ENCODE measurements around the gene CCDC57. TPM values are rescaled to one million over a fixed set of nuclear protein-coding genes. Genes with fewer than 3 reads are reported as not detected.

CCDC57 gene
- total RNA-seq, 1 donor = 21.0 TPM

- H3K4me3 ChIP-seq (ENCODE audit: insufficient read depth, low read length) = no peak overlapping the region
- H4K20me1 ChIP-seq (ENCODE audit: insufficient read depth, low read length) = peaks cover 81% of the 10 kb centered on the region
- peaks cover 5% of the 10 kb centered on the region for H3K4me1 ChIP-seq (ENCODE audit: insufficient read depth, low read length)
- H3K27ac ChIP-seq (ENCODE audit: low read depth, low read length) = no peak overlapping the region
- no peak overlapping the region for H2AFZ ChIP-seq (ENCODE audit: low read length)
- no peak for DNase-seq (ENCODE audit: insufficient read length, low spot score, missing footprints)
- H3K27me3 ChIP-seq (ENCODE audit: insufficient read depth, low read length) = no peaks in the 10 kb centered on the region
- peaks cover 34% of the 10 kb centered on the region for H3K36me3 ChIP-seq (ENCODE audit: insufficient read depth, low read length)
- H3K79me2 ChIP-seq (ENCODE audit: insufficient read depth, low read length) = peaks cover 90% of the 10 kb centered on the region
- H3K4me2 ChIP-seq (ENCODE audit: insufficient read depth, low read length) = no peak overlapping the region
- TF ChIP-seq CTCF (IDR thresholded peaks at IDR 0.05; ENCODE audit: extremely low read depth, low read depth, low read length) = no peak
- H3K9me3 ChIP-seq (ENCODE audit: low read depth, low read length) = no peaks in the 10 kb centered on the region
Measured at GRCh38 chr17:82232876-82233785, 20.5 kb upstream of the CCDC57 start.

- DNase-seq (ENCODE audit: insufficient read length, low spot score, missing footprints) = no peak
- Histone ChIP-seq H3K4me3 (ENCODE audit: insufficient read depth, low read length) (peak overlapping the region; percentile 89), H3K36me3 (ENCODE audit: insufficient read depth, low read length) (peaks cover 26% of the 10 kb centered on the region), H3K27ac (ENCODE audit: low read depth, low read length) (no peak overlapping the region), H2AFZ (ENCODE audit: low read length) (no peak overlapping the region), H3K9me3 (ENCODE audit: low read depth, low read length) (no peaks in the 10 kb centered on the region), H3K4me2 (ENCODE audit: insufficient read depth, low read length) (peak overlapping the region; percentile 86), H4K20me1 (ENCODE audit: insufficient read depth, low read length) (peaks cover 74% of the 10 kb centered on the region), H3K27me3 (ENCODE audit: insufficient read depth, low read length) (no peaks in the 10 kb centered on the region), H3K79me2 (ENCODE audit: insufficient read depth, low read length) (peaks cover 82% of the 10 kb centered on the region), H3K4me1 (ENCODE audit: insufficient read depth, low read length) (no peaks in the 10 kb centered on the region)
- no peak for TF ChIP-seq CTCF (IDR thresholded peaks at IDR 0.05; ENCODE audit: extremely low read depth, low read depth, low read length)
Measured at GRCh38 chr17:82232322-82232820, 19.7 kb upstream of the CCDC57 start.

GRCh38 chr17:82231562-82232321 is 19.1 kb upstream of the CCDC57 start:
- H3K9me3 ChIP-seq (ENCODE audit: low read depth, low read length) = no peaks in the 10 kb centered on the region
- H2AFZ ChIP-seq (ENCODE audit: low read length) = no peak overlapping the region
- H3K4me1 ChIP-seq (ENCODE audit: insufficient read depth, low read length) = no peaks in the 10 kb centered on the region
- peak; percentile 95 for DNase-seq (ENCODE audit: insufficient read length, low spot score, missing footprints)
- peaks cover 68% of the 10 kb centered on the region for H4K20me1 ChIP-seq (ENCODE audit: insufficient read depth, low read length)
- peak overlapping the region; percentile 33 for H3K27ac ChIP-seq (ENCODE audit: low read depth, low read length)
- no peak for TF ChIP-seq CTCF (IDR thresholded peaks at IDR 0.05; ENCODE audit: extremely low read depth, low read depth, low read length)
- H3K4me2 ChIP-seq (ENCODE audit: insufficient read depth, low read length) = peak overlapping the region; percentile 86
- peak overlapping the region; percentile 89 for H3K4me3 ChIP-seq (ENCODE audit: insufficient read depth, low read length)
- peaks cover 76% of the 10 kb centered on the region for H3K79me2 ChIP-seq (ENCODE audit: insufficient read depth, low read length)
- H3K27me3 ChIP-seq (ENCODE audit: insufficient read depth, low read length) = no peaks in the 10 kb centered on the region
- peaks cover 20% of the 10 kb centered on the region for H3K36me3 ChIP-seq (ENCODE audit: insufficient read depth, low read length)

- Histone ChIP-seq H4K20me1 (ENCODE audit: insufficient read depth, low read length) (peaks cover 63% of the 10 kb centered on the region), H3K27ac (ENCODE audit: low read depth, low read length) (peak overlapping the region; percentile 33), H3K4me1 (ENCODE audit: insufficient read depth, low read length) (no peaks in the 10 kb centered on the region), H3K4me3 (ENCODE audit: insufficient read depth, low read length) (peak overlapping the region; percentile 89), H2AFZ (ENCODE audit: low read length) (no peak overlapping the region), H3K9me3 (ENCODE audit: low read depth, low read length) (no peaks in the 10 kb centered on the region), H3K27me3 (ENCODE audit: insufficient read depth, low read length) (no peaks in the 10 kb centered on the region), H3K79me2 (ENCODE audit: insufficient read depth, low read length) (peaks cover 71% of the 10 kb centered on the region), H3K36me3 (ENCODE audit: insufficient read depth, low read length) (peaks cover 16% of the 10 kb centered on the region), H3K4me2 (ENCODE audit: insufficient read depth, low read length) (peak overlapping the region; percentile 86)
- DNase-seq (ENCODE audit: insufficient read length, low spot score, missing footprints) = peak; percentile 99
- TF ChIP-seq CTCF (IDR thresholded peaks at IDR 0.05; ENCODE audit: extremely low read depth, low read depth, low read length) = no peak
Measured at GRCh38 chr17:82231312-82231561, 18.6 kb upstream of the CCDC57 start.

Data from osteoblast (primary cell).